HG03469 (cell line): ENCODE measurements around the gene DEFB124.
"Not testable (repeated sequence)": the region's sequence is repeated elsewhere in the genome, so short reads cannot be mapped to it uniquely, and the experiment has no call there.

ENCODE experiments used
- ATAC-seq: cut with Tn5 transposase; IDR thresholded peaks from one replicate; pipeline ENCODE4 v1.9.1; 2021; ENCODE audit warnings: mild to moderate bottlenecking, moderate library complexity, moderate number of reproducible peaks; ENCODE audit not compliant: unreplicated experiment

The DEFB124 gene

GRCh38 chr20:31489152-31489551, 14.2 kb upstream of the DEFB124 start:
- no peak for ATAC-seq

- no peak for ATAC-seq
Measured at GRCh38 chr20:31488115-31488514, 13.2 kb upstream of the DEFB124 start.

- ATAC-seq, result no peak
Measured at GRCh38 chr20:31485450-31486339, 10.8 kb upstream of the DEFB124 start.

- no peak for ATAC-seq
Measured at GRCh38 chr20:31484001-31484400, 9.1 kb upstream of the DEFB124 start.

DNA sequence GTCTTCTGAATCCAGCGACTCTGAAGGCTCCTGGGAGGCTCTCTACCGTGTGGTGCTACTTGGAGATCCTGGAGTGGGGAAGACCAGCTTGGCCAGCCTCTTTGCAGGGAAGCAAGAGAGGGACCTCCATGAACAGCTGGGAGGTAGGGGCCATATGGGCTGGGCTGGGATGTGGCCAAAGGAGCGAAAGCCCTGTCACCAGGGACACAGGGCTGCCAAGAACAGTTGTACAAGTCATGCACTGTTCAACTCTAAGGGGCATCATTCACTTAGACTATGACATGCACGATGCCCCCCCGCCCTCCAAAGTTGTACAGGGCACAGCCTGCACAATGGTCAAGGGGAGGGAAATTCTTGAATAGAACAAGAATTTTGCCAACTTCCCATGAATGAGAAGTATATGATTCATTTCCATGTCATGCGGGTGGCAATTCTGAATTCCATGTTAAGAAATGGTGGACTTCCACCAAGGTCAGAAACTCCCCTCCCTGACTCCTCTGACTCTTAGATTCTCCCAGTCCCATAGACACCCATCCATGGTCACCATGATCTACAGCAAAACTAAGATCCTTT, 1.8 kb upstream of the DEFB124 start:
- no peak for ATAC-seq

GRCh38 chr20:31476294-31476585, 1.3 kb upstream of the DEFB124 start:
- ATAC-seq, result no peak

DNA sequence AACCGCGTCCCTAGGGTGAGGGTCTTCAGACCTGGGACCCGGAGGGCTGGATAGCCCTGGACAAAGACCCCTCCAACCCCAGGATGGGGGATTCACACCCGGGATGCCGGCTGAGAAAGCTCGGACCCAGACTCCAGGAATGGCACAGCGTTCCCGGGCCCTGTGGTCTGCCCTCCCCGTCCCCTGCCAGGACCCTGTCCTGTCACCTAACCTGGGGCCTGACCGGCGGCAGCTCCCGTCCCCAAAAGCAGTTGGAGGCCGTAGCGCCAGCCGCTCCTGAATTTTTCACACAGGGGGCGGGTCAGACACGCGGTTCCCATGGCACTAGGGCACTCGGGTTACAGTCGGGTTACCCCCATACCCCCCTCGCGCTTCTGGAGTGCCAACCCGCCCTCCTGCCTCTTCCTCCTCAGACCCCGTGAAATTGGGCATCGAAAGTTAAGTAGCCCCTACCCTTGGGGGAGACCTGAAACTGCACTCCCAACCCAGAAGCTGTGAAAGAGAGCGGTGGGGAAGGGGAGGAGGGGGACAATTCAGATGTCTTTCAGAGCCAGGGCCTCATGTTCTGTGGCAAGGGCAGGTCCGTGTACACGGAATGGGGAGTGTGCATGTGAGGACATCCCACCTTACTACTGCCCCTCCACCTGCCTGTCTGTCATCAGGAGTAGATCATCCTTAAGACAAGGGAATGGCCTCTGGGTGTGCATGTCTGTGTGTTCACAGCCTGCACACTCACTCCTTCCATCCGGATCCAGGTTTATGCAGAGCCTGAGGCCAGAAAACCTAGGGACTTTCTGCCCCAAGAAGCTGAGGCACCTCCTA, 756 bp upstream of the DEFB124 start:
- ATAC-seq, result no peak

GRCh38 chr20:31474097-31474436, 860 bp downstream of the DEFB124 start:
- ATAC-seq, result peak; percentile 88

GRCh38 chr20:31473331-31474096, 1.4 kb downstream of the DEFB124 start:
- ATAC-seq, result peak; percentile 21

GRCh38 chr20:31472395-31473330, 2.3 kb downstream of the DEFB124 start:
- no peak for ATAC-seq

DNA sequence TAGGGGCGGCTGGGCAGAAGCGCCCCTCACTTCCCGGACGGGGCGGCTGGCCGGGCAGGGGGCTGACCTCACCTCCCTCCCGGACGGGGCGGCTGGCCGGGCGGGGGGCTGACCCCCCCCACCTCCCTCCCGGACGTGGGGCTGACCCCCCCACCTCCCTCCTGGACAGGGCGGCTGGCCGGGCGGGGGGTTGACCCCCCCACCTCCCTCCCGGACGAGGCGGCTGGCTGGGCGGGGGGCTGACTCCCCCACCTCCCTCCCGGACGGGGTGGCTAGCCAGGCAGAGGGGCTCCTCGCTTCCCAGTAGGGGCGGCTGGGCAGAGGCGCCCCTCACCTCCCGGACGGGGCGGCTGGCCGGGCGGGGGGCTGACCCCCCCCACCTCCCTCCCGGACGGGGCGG, 4.0 kb downstream of the DEFB124 start:
- ATAC-seq, result not testable (repeated sequence)

GRCh38 chr20:31454361-31454760, 20.6 kb downstream of the DEFB124 start:
- no peak for ATAC-seq

- ATAC-seq, result no peak
Measured at GRCh38 chr20:31452575-31452974, 22.4 kb downstream of the DEFB124 start.

- no peak for ATAC-seq
Measured at GRCh38 chr20:31449511-31450414, 25.2 kb downstream of the DEFB124 start.

GRCh38 chr20:31446084-31446819, 28.7 kb downstream of the DEFB124 start:
- no peak for ATAC-seq

DNA sequence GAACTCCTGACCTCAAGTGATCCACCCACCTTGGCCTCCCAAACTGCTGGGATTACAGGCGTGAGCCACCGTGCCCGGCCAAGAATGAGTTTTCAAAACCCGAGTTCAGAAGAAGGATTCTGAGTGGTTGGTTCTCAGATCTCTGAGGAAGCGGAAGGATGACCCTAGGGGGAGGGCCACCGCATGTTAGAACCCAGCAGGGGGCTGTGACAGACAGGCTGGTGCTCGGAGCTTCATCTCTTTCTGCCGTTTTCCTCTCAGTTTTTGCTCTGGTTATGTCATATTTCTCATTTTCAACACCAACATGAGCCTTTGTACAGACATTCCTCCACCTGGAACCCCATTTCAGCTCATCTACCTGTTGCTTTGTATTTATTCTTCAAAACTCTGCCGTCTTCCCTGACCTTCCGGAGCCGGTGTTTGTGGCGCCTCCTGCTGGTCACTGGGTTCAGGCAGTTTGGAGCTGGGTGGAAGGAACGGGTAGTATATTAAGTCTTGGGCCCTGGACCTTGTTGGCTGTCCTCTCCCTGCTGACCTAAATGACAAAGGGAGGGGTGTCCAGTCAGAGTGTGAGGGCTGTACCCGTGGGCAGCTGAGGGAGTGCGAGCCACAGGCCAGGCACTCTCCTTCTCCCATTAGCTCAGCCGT, 34.8 kb downstream of the DEFB124 start, which contains the start of gene DEFB123:
DEFB123 (plus strand) TSS at position 621 of the 648 bp plus-strand sequence. CDS start 67 bp downstream, outside the sequence.
- ATAC-seq, result no peak

DNA sequence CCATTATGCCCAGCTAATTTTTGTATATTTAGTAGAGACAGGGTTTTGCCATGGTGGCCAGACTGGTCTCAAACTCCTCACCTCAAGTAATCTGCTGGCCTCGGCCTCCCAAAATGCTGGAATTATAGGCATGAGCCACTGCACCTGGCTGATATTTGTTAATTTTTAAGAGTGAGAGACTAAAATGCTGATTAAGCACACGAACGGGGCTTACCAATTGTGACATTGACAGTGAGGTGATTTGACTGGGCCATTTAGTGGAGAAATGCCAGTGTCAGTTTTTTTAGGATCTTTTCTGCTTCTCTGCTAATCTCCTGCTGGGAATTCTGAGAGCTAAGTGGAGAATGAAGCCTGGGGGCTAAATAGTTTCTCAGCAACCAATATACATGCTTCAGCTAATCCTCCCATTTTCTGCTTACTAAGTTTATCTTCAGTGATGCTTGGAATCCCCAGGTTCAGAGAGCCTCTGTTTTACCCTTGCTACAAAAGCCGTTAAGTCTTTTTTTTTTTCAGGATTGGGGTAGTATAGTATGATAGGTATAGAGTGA, 44.3 kb downstream of the DEFB124 start:
- no peak for ATAC-seq
